GM23338 (cell line): ENCODE results near the gene DAPK2.

ENCODE experiments used
- EZH2 ChIP-seq: fragments of 200-600 bp; sonication (generic); IDR thresholded peaks from one replicate; pipeline ENCODE4 v1.8.0; 2017; ENCODE audit warnings: antibody characterized with exemption, mild to moderate bottlenecking, low read depth; ENCODE audit not compliant: unreplicated experiment
- JUNB ChIP-seq: IDR thresholded peaks from one replicate; pipeline ENCODE4 v1.6.1; 2016; ENCODE audit warnings: antibody characterized with exemption; ENCODE audit not compliant: unreplicated experiment
- NANOG ChIP-seq: IDR thresholded peaks from 2 replicates; pipeline ENCODE4 v1.6.1; 2016; ENCODE audit warnings: antibody characterized with exemption, borderline replicate concordance
- POLR2AphosphoS5 ChIP-seq: IDR thresholded peaks from 2 replicates; pipeline ENCODE4 v1.6.1; 2016; ENCODE audit warnings: antibody characterized with exemption, low read depth
- ZNF114 ChIP-seq: fragments of 250-450 bp; sonication (Bioruptor Pico); IDR thresholded peaks from 2 replicates; pipeline ENCODE4 v1.5.0; 2020; ENCODE audit warnings: mild to moderate bottlenecking, moderate library complexity
- TF ChIP-seq, protein P1 (sequence below), 2 experiments: fragments of 200-600 bp in 1 of 2; sonication (generic) in 1 of 2; conservative IDR thresholded peaks; 2 replicates each; pipeline versions ENCODE4 v1.5.1 to v1.6.1; 2016 to 2017; ENCODE audit warnings: antibody characterized with exemption in 2 of 2, low read depth in 2 of 2, mild to moderate bottlenecking in 2 of 2, moderate library complexity in 1 of 2
- TF ChIP-seq, protein P2 (sequence below): IDR thresholded peaks from one replicate; pipeline ENCODE4 v1.6.1; 2018; ENCODE audit warnings: antibody characterized with exemption; ENCODE audit not compliant: unreplicated experiment

DNA sequence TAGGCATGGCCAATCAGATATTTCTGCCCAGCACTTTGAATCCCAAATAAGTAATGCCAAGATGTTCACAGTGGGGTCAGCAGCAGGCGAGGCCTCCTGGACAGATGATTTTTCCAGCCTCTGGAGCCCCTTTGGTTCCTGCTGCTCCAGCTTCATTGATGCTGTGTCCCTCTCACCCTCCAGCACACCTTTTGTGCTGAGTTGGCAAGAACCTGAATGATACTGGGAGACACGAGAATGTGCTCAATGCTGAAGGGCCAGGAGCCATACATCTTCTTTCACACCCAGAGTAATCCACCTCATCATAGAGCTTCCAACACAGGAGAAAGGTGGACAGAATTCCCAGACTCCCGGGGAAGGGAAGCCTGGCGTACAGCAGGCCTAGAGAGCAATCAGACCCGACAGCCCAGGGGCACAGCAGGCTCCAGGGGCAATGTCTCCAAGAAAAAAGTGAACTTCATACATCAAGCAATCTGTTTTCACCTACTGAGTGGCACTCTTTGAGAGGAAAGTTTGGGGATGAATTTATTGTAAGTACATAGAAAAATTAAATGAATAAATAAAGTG, 6.7 kb upstream of the DAPK2 start:
- TF ChIP-seq, protein P1, sequence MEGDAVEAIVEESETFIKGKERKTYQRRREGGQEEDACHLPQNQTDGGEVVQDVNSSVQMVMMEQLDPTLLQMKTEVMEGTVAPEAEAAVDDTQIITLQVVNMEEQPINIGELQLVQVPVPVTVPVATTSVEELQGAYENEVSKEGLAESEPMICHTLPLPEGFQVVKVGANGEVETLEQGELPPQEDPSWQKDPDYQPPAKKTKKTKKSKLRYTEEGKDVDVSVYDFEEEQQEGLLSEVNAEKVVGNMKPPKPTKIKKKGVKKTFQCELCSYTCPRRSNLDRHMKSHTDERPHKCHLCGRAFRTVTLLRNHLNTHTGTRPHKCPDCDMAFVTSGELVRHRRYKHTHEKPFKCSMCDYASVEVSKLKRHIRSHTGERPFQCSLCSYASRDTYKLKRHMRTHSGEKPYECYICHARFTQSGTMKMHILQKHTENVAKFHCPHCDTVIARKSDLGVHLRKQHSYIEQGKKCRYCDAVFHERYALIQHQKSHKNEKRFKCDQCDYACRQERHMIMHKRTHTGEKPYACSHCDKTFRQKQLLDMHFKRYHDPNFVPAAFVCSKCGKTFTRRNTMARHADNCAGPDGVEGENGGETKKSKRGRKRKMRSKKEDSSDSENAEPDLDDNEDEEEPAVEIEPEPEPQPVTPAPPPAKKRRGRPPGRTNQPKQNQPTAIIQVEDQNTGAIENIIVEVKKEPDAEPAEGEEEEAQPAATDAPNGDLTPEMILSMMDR (conservative IDR thresholded peaks at IDR 0.05; ENCODE audit: low read depth in 2 of 2), result no peak
- TF ChIP-seq EZH2 (no peak), POLR2AphosphoS5 (no peak), ZNF114 (no peak), JUNB (no peak), NANOG (no peak)
- TF ChIP-seq, protein P2, sequence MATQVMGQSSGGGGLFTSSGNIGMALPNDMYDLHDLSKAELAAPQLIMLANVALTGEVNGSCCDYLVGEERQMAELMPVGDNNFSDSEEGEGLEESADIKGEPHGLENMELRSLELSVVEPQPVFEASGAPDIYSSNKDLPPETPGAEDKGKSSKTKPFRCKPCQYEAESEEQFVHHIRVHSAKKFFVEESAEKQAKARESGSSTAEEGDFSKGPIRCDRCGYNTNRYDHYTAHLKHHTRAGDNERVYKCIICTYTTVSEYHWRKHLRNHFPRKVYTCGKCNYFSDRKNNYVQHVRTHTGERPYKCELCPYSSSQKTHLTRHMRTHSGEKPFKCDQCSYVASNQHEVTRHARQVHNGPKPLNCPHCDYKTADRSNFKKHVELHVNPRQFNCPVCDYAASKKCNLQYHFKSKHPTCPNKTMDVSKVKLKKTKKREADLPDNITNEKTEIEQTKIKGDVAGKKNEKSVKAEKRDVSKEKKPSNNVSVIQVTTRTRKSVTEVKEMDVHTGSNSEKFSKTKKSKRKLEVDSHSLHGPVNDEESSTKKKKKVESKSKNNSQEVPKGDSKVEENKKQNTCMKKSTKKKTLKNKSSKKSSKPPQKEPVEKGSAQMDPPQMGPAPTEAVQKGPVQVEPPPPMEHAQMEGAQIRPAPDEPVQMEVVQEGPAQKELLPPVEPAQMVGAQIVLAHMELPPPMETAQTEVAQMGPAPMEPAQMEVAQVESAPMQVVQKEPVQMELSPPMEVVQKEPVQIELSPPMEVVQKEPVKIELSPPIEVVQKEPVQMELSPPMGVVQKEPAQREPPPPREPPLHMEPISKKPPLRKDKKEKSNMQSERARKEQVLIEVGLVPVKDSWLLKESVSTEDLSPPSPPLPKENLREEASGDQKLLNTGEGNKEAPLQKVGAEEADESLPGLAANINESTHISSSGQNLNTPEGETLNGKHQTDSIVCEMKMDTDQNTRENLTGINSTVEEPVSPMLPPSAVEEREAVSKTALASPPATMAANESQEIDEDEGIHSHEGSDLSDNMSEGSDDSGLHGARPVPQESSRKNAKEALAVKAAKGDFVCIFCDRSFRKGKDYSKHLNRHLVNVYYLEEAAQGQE, result no peak
